Measurements from ENCODE around the gene RCAN2.

RCAN2 gene

DNA sequence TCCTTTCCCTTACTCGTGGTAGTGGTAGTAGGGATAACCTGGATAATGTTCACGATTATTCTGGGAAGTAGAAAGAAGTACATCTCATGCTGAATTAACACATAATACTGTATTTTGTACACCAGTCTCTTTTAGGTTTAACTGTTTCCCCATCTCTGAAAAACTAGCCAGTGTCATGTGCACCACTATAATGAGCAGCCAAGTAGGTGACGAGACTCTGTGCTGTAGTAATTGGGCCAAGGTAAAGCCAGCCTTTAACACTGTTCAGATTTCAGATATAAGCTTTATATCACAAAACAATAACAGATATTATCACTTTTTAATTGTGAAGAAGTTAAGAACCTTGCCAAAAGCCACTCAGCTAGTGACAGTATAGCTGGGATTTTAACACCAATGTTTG lies 219.5 kb downstream of the RCAN2 start:
- Histone ChIP-seq H3K36me3 (replicated peaks; ENCODE audit: insufficient read depth, low read length) (no peaks in the 10 kb centered on the region), H4K20me1 (ENCODE audit: insufficient read depth, low read length) (no peaks in the 10 kb centered on the region), H3K9me2 (replicated peaks; ENCODE audit: insufficient read depth, low read length) (no peaks in the 10 kb centered on the region), H3K4me3 (ENCODE audit: low read length) (no peak overlapping the region), H3K79me2 (ENCODE audit: low read length) (no peaks in the 10 kb centered on the region), H3K9ac (ENCODE audit: low read length) (no peak overlapping the region), H3F3A (ENCODE audit: insufficient read depth, low read length) (no peaks in the 10 kb centered on the region), H3K9me3 (replicated peaks; ENCODE audit: insufficient read depth, low read length) (no peaks in the 10 kb centered on the region), H3K4me2 (ENCODE audit: low read depth, low read length) (no peak overlapping the region), H2AFZ (ENCODE audit: low read length) (no peak overlapping the region), H3K27me3 (replicated peaks; ENCODE audit: insufficient read depth, low read length) (no peaks in the 10 kb centered on the region), H3K27ac (ENCODE audit: low read length) (no peak overlapping the region), H3K4me1 (ENCODE audit: low read length) (no peaks in the 10 kb centered on the region)
- no peak for TF ChIP-seq EZH2 (optimal IDR thresholded peaks at IDR 0.05; ENCODE audit: low read depth, low read length)
- TF ChIP-seq, protein P1, sequence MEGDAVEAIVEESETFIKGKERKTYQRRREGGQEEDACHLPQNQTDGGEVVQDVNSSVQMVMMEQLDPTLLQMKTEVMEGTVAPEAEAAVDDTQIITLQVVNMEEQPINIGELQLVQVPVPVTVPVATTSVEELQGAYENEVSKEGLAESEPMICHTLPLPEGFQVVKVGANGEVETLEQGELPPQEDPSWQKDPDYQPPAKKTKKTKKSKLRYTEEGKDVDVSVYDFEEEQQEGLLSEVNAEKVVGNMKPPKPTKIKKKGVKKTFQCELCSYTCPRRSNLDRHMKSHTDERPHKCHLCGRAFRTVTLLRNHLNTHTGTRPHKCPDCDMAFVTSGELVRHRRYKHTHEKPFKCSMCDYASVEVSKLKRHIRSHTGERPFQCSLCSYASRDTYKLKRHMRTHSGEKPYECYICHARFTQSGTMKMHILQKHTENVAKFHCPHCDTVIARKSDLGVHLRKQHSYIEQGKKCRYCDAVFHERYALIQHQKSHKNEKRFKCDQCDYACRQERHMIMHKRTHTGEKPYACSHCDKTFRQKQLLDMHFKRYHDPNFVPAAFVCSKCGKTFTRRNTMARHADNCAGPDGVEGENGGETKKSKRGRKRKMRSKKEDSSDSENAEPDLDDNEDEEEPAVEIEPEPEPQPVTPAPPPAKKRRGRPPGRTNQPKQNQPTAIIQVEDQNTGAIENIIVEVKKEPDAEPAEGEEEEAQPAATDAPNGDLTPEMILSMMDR (IDR thresholded peaks at IDR 0.05; ENCODE audit: low read length), result no peak
- no peak for DNase-seq

DNA sequence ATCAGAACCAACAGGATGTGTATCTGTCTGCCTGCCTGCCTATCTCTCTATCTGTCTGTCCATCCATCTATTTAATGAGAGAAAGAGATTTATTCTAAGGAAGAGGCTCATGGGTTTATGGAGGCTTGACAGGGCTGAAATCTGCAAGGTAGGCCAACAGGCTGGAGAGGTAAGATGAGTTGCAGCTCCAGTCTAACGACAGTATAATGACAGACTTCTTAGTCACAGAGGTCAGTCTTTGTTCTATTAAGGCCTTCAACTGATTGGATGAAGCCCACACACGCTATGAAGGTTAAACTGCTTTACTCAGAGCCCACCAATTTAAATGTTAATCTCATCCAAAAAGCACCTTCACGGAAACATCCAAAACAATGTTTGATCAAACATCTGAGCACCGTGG lies 220.1 kb downstream of the RCAN2 start:
- no peaks in the 10 kb centered on the region for H3F3A ChIP-seq (ENCODE audit: insufficient read depth, low read length)
- H2AFZ ChIP-seq (ENCODE audit: low read length), result no peak overlapping the region
- no peaks in the 10 kb centered on the region for H3K9me2 ChIP-seq (replicated peaks; ENCODE audit: insufficient read depth, low read length)
- H3K27ac ChIP-seq (ENCODE audit: low read length), result no peak overlapping the region
- H3K9me3 ChIP-seq (replicated peaks; ENCODE audit: insufficient read depth, low read length), result no peaks in the 10 kb centered on the region
- no peaks in the 10 kb centered on the region for H3K27me3 ChIP-seq (replicated peaks; ENCODE audit: insufficient read depth, low read length)
- H3K4me3 ChIP-seq (ENCODE audit: low read length), result no peak overlapping the region
- H3K36me3 ChIP-seq (replicated peaks; ENCODE audit: insufficient read depth, low read length), result no peaks in the 10 kb centered on the region
- no peak for DNase-seq
- H3K4me1 ChIP-seq (ENCODE audit: low read length), result no peaks in the 10 kb centered on the region
- H3K4me2 ChIP-seq (ENCODE audit: low read depth, low read length), result no peak overlapping the region
- H3K9ac ChIP-seq (ENCODE audit: low read length), result no peak overlapping the region
- H4K20me1 ChIP-seq (ENCODE audit: insufficient read depth, low read length), result no peaks in the 10 kb centered on the region
- H3K79me2 ChIP-seq (ENCODE audit: low read length), result no peaks in the 10 kb centered on the region
- TF ChIP-seq, protein P1 (IDR thresholded peaks at IDR 0.05; ENCODE audit: low read length), result no peak
- no peak for TF ChIP-seq EZH2 (optimal IDR thresholded peaks at IDR 0.05; ENCODE audit: low read depth, low read length)

DNA sequence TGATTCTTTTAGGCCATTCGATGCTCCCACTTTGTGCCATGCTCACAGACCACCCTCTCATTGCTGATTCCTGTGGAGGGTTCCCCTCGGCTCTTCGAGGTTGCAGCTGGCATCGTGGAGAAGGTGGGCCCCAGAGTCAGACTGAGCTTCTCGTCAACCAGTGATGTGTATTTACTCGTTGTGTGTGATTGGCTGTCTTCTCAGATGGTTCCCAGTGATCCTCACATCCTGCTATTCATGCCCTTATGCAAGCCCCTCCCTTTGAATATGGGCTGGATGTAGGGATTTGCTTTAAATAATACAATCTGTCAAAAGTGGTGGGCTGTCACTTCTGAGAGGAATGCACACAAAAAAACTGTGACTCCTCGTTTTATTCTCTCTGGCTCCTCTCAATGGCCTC lies 220.9 kb downstream of the RCAN2 start:
- no peaks in the 10 kb centered on the region for H3K4me1 ChIP-seq (ENCODE audit: low read length)
- H3K36me3 ChIP-seq (replicated peaks; ENCODE audit: insufficient read depth, low read length), result no peaks in the 10 kb centered on the region
- TF ChIP-seq, protein P1 (IDR thresholded peaks at IDR 0.05; ENCODE audit: low read length), result no peak
- TF ChIP-seq EZH2phosphoT487 (IDR thresholded peaks at IDR 0.05; ENCODE audit: low read length) (no peak), EZH2 (optimal IDR thresholded peaks at IDR 0.05; ENCODE audit: low read depth, low read length) (no peak)
- no peak overlapping the region for H3K4me2 ChIP-seq (ENCODE audit: low read depth, low read length)
- no peaks in the 10 kb centered on the region for H3F3A ChIP-seq (ENCODE audit: insufficient read depth, low read length)
- no peak for DNase-seq
- H3K27ac ChIP-seq (ENCODE audit: low read length), result no peak overlapping the region
- H3K4me3 ChIP-seq (ENCODE audit: low read length), result no peak overlapping the region
- H3K27me3 ChIP-seq (replicated peaks; ENCODE audit: insufficient read depth, low read length), result no peaks in the 10 kb centered on the region
- no peak overlapping the region for H3K9ac ChIP-seq (ENCODE audit: low read length)
- H4K20me1 ChIP-seq (ENCODE audit: insufficient read depth, low read length), result no peaks in the 10 kb centered on the region
- H3K9me2 ChIP-seq (replicated peaks; ENCODE audit: insufficient read depth, low read length), result no peaks in the 10 kb centered on the region
- no peak overlapping the region for H2AFZ ChIP-seq (ENCODE audit: low read length)
- no peaks in the 10 kb centered on the region for H3K9me3 ChIP-seq (replicated peaks; ENCODE audit: insufficient read depth, low read length)
- H3K79me2 ChIP-seq (ENCODE audit: low read length), result no peaks in the 10 kb centered on the region
